ENCODE data around the gene MRS2. TPM values are rescaled to one million over a fixed set of nuclear protein-coding genes. Genes with fewer than 3 reads are reported as not detected.

Gene MRS2
- total RNA-seq, 2 donors from 2014 or later: 17.9 to 20.2 TPM

DNA sequence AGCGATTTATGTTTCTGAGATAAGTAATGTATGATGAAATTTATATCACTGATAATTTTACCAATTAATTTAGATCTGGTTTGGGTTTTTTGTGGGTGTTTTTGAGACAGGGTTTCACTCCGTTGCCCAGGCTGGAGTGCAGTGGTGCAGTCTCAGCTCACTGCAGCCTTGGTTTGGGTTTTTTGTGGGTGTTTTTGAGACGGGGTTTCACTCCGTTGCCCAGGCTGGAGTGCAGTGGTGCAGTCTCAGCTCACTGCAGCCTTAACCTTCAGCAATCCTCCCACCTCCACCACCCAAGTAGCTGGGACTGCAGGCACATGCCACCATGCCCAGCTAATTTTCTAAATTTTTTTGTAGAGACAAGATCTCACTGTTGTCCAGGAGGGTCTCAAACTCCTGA lies 13.0 kb downstream of the MRS2 start:
- DNase-seq (ENCODE audit: low spot score) (no peak), ATAC-seq (ENCODE audit: insufficient number of reproducible peaks, low FRiP score, low read depth) (no peak)
- no peaks in the 10 kb centered on the region for H3K9me3 ChIP-seq
- H3K36me3 ChIP-seq: peaks cover 45% of the 10 kb centered on the region
- H3K4me3 ChIP-seq: no peak overlapping the region
- TF ChIP-seq, protein P1, sequence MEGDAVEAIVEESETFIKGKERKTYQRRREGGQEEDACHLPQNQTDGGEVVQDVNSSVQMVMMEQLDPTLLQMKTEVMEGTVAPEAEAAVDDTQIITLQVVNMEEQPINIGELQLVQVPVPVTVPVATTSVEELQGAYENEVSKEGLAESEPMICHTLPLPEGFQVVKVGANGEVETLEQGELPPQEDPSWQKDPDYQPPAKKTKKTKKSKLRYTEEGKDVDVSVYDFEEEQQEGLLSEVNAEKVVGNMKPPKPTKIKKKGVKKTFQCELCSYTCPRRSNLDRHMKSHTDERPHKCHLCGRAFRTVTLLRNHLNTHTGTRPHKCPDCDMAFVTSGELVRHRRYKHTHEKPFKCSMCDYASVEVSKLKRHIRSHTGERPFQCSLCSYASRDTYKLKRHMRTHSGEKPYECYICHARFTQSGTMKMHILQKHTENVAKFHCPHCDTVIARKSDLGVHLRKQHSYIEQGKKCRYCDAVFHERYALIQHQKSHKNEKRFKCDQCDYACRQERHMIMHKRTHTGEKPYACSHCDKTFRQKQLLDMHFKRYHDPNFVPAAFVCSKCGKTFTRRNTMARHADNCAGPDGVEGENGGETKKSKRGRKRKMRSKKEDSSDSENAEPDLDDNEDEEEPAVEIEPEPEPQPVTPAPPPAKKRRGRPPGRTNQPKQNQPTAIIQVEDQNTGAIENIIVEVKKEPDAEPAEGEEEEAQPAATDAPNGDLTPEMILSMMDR (IDR thresholded peaks at IDR 0.05): no peak
- no peaks in the 10 kb centered on the region for H3K4me1 ChIP-seq (ENCODE audit: control insufficient read depth in 1 of 2, low read depth in 2 of 2)
- no peak overlapping the region for H3K27ac ChIP-seq
- H3K27me3 ChIP-seq (replicated peaks; ENCODE audit: insufficient read depth): no peaks in the 10 kb centered on the region

DNA sequence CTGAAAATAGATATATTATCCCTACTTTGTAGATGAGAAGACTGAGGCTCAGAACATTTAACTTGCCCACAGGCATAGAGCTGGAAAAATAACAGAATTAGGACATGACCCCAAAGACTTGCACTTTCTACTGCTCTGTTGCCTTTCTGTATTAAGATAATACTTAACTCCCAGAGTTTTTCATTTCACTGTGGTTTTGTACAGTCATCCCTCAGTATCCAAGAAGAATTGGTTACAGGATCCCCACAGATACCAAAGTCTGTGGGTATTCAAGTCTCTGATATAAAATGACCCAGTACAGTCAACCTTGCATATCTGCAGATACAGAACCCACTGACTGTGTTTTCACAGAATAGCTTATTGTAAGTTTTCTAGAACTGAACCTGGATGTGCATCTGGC lies 16.8 kb downstream of the MRS2 start:
- Histone ChIP-seq H3K4me1 (ENCODE audit: control insufficient read depth in 1 of 2, low read depth in 2 of 2) (no peaks in the 10 kb centered on the region), H3K4me3 (no peak overlapping the region), H3K36me3 (peaks cover 56% of the 10 kb centered on the region), H3K27me3 (replicated peaks; ENCODE audit: insufficient read depth) (no peaks in the 10 kb centered on the region), H3K9me3 (no peaks in the 10 kb centered on the region), H3K27ac (no peak overlapping the region)
- TF ChIP-seq, protein P1 (IDR thresholded peaks at IDR 0.05): no peak
- DNase-seq (ENCODE audit: low spot score) (no peak), ATAC-seq (ENCODE audit: insufficient number of reproducible peaks, low FRiP score, low read depth) (no peak)

DNA sequence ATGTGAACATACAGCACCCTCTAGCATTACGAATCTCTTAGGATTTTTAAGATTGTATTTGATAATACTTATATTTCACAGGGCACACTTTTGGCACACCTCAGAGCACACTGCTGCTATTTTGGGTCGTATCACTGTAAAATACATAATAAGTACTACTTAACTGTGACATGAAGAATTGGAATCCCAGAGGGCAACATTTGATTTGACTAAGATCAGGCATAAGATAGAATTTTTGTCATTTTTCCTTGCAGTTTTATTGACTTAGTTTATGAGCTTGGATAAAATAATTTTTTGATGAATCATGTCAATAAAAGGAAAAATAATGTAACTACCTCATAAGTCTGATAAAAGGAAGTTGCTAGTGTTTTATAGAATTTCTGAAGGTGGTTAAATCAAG lies 22.4 kb downstream of the MRS2 start:
- Histone ChIP-seq H3K4me1 (ENCODE audit: control insufficient read depth in 1 of 2, low read depth in 2 of 2) (no peaks in the 10 kb centered on the region), H3K27ac (no peak overlapping the region), H3K9me3 (no peaks in the 10 kb centered on the region), H3K4me3 (no peak overlapping the region), H3K36me3 (peaks cover 24% of the 10 kb centered on the region), H3K27me3 (replicated peaks; ENCODE audit: insufficient read depth) (no peaks in the 10 kb centered on the region)
- no peak for DNase-seq (ENCODE audit: low spot score)
- TF ChIP-seq, protein P1 (IDR thresholded peaks at IDR 0.05): no peak
- ATAC-seq (ENCODE audit: insufficient number of reproducible peaks, low FRiP score, low read depth): no peak

DNA sequence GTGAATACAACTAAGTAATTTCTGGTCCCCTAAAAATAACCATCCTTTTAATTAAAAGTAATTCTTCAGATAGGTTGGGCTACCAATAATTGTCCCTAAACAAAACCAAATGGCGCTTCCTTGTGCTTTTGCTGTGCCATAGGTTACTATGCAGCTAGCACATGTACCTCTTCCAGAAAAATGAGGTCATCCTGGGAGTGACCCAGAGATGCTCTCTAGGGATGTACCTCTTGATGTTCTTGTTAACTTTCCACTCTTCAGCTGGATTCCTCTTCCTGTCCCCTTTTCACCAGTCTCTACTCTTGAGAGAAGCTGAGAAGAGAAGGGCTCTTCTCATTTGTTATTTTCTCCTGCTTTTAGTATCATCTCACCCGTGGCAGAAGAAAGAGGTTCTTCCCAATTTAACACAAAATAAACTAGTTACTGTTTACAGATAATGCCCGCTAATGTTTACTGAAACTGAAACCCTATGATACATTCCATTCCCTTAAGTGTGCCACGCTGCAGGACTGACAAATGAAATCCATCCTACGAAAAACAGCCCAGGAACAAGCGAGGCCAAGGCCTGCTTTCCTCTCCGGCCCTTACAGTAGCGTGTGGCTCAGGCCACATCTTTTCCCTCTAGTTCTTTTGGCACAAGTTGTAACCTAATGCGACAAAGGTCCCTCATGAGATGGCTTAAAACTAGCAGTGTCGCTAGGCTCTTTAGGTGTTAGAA lies 24.2 kb downstream of the MRS2 start:
- no peak for DNase-seq (ENCODE audit: low spot score)
- Histone ChIP-seq H3K4me3 (no peak overlapping the region), H3K27ac (no peak overlapping the region), H3K36me3 (peaks cover 8% of the 10 kb centered on the region), H3K4me1 (ENCODE audit: control insufficient read depth in 1 of 2, low read depth in 2 of 2) (no peaks in the 10 kb centered on the region), H3K27me3 (replicated peaks; ENCODE audit: insufficient read depth) (no peaks in the 10 kb centered on the region), H3K9me3 (no peaks in the 10 kb centered on the region)
- ATAC-seq (ENCODE audit: insufficient number of reproducible peaks, low FRiP score, low read depth): no peak
- TF ChIP-seq, protein P1 (IDR thresholded peaks at IDR 0.05): no peak

DNA sequence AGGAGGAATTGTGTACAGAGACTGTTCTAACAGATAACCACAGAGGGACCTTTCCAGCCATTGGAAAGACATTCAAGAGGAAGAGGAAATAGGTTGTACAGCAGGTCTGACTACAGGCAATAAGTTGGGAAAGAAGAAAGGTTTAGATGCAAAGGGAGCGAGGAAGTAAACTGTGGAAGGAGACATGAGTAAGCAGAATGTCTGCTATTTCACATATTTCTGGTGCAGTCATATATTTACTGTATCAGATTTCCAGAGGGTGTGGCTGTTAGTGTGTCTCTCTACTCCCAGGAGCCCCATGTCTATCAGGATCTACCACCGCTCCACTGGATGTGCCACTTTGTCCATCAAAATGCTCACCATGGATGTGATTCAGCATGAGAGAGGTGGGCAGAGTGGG lies 25.9 kb downstream of the MRS2 start:
- ATAC-seq (ENCODE audit: insufficient number of reproducible peaks, low FRiP score, low read depth): no peak
- H3K27ac ChIP-seq: no peak overlapping the region
- no peaks in the 10 kb centered on the region for H3K27me3 ChIP-seq (replicated peaks; ENCODE audit: insufficient read depth)
- TF ChIP-seq, protein P1 (IDR thresholded peaks at IDR 0.05): no peak
- no peaks in the 10 kb centered on the region for H3K36me3 ChIP-seq
- no peaks in the 10 kb centered on the region for H3K4me1 ChIP-seq (ENCODE audit: control insufficient read depth in 1 of 2, low read depth in 2 of 2)
- no peak overlapping the region for H3K4me3 ChIP-seq
- no peaks in the 10 kb centered on the region for H3K9me3 ChIP-seq
- DNase-seq (ENCODE audit: low spot score): no peak
